GM15510 (cell line): ENCODE measurements around the gene MAP3K9.

Experiments
- POLR2A ChIP-seq: IDR thresholded peaks from 3 replicates; pipeline ENCODE4 v1.6.1; 2011; ENCODE audit warnings: borderline replicate concordance; ENCODE audit not compliant: insufficient read length; ENCODE audit errors: extremely low read depth

The MAP3K9 gene

DNA sequence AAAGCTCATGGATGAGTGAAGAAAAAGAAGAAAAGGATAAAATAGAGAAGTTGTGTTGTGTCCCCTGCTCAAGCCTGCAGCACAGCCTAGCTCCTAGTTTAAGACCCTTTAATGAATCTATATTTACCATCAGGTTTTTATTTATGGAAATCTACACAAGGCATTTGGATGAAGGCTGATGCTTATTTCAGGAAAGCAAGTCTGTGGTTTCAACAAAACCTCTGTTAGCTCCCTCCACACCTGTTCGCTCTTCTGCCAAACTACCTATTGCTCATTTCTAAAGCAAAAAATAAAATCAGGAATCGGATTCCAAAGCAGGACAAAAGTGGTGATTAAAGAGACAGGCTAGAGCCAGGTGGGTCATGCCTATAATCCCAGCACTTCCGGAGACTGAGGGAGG lies 18.9 kb upstream of the MAP3K9 start:
- no peak for TF ChIP-seq POLR2A

DNA sequence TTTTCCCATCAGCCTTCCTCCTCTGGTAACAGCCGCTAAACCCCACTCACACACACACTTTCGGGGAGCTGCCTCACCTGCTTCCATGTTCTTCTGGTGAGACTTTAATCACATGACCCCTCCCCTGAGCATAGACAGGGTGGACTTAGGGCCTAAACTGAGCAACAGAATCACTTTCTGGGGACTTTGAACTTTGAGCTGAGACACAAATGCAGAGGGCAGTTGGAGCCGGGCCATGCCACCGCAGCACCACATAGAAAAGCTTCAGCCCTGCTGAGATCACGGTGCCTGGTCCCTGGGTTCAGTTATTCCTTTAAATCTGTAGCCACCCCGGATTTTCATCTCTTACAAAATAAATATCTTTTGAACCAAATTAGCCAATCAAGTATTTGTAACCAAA lies 18.4 kb upstream of the MAP3K9 start:
- no peak for TF ChIP-seq POLR2A

DNA sequence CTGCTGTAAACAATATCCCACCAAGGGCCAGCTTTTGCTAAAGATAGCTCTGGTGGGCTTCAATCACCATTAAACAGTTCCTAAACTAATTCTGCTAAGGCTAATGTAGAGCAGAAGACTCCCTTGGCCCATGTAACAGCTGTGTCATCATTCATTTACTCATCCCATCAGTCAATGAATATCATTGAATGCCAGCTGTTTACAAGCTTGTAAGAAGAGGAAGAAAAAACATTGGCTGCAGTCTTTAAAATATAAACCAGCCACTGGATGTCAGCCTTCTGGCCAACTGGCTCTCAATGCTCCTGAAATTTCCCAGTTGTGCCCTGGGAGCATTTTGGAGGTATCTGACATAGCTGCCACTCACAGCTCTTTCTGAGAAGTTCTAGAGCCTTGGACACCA lies 18.0 kb upstream of the MAP3K9 start:
- no peak for TF ChIP-seq POLR2A

DNA sequence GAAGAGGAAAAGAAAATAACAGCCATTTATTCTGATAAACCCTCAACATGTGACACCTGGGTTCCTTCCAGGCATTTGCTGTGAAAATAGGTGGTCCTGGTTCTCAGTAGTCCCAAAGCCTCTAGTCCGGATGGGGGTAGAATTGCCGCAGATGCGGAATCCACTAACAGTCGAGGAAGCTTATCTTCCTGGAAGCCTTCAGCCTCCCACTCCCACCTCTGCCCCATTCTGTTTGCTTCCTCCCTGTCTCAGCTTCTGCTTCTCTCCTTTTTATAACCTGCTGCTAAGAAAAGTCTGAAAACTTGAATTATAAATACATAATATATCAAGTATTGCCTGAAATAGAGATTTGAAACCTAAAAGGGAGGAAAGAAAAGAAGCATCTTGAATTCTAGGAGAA lies 14.0 kb upstream of the MAP3K9 start:
- TF ChIP-seq POLR2A, result no peak

DNA sequence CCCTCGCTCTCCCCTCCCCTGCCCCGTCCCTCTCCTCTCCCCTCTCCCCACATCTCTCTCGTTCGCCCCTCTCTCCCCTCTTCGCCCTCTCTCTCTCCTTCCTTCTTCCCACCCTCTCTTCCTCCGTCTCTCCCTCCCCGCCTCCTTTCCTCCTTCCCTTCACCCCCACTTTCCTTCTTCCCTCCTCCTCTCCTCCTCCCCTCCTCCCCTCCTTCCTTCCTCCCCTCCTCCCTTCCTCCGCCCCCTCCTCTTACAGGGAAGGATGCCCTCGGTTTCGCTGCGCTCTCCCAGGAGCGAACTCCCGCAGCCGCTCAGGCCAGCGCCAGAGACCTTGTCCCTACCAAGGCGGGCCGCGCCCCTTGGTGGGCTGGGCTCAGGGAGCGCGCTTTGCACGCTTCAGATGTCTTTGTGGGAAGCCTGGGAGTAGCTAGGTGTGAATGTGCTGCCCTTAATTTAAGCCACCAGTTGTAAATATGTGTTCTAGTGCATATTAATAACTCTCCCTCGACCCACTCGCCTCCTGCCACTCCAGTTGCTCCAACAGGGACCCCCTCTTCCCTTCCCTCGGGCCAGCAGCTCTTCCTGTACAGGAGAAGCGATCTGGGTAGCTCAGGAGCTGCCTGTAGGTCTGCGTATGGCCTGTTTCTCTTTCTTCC lies 13.3 kb upstream of the MAP3K9 start:
- no peak for TF ChIP-seq POLR2A

DNA sequence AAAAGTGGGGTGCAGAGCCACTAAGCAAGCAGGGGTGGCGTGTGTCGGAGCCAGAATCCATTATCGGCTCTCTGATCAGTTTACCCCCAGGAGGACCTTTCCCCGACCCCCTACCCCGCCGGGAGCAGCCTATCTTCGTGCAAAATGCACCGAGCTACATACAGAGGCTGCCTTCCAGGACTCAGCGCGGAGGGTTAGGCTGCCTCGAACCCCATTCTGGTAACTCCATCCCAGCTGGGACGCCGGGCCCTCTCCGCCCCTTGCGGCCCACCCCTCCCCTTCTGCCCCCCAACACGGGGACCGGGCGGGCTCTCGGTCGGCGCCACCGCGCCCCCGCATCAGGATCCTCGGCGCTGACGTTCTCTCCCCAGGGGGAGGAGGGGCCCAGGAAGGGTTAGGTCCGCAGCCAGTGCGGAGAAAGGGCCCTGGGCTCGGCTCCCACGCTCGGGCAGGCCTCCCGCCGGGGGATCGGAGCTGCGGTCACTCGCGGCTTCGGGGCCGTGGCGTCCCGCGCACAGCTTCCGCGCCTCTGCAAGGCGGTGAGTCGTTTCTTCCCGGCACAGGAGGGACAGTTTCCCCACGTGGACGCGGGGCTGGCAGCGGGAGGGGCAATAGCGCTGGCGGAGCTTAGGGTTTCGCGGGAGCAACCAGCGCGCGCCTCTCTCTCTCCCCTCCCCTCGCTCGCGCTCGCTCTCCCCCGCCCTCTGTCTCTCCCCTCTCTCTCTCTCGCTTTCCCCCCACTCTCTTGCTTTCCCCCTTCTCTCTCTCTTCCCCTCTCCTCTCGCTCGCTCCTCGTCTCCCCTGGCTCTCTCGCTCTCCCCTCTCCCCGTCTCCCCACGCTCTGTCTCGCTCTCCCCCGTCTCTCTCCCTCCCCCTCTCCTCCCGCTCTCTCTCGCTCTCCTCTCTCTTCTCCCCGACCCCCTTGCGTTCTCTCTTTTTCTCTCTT lies 12.5 kb upstream of the MAP3K9 start:
- no peak for TF ChIP-seq POLR2A

DNA sequence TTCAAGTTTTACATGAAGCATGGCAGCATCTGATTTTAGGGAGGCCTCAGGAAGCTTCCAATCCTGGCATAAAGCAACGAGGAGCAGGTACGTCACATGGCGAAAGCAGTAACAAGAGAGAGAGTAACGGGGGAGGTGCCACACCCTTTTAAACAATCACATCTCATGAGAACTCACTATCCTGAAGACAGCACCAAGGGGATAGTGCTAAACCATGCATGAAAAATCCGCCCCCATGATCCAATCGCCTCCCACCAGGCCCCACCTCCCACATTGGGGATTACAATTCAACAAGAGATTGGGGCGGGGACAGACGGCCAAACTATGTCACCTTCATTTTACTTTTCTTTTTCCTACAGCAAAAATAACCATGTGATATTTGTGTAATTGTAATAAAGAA lies 7.2 kb upstream of the MAP3K9 start:
- TF ChIP-seq POLR2A, result no peak

DNA sequence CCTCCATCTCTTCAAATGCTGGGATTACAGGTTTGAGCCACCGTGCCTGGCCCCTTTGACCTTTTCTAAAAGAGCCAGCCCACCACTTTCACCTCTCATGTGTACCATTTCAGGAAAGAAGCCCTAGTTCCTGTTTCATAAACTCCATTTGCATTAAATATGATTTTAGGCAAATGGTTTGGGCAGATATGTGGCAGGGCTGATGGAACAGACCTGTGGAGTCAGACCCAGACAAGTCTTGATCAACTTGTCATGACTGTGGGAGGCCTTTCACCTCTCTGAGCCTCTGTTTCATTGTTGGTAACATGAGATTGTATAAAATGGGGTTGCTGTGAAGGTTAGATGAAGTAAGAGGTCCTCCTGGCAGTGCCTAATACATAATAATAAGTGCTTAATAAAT lies 5.2 kb upstream of the MAP3K9 start:
- TF ChIP-seq POLR2A, result no peak

DNA sequence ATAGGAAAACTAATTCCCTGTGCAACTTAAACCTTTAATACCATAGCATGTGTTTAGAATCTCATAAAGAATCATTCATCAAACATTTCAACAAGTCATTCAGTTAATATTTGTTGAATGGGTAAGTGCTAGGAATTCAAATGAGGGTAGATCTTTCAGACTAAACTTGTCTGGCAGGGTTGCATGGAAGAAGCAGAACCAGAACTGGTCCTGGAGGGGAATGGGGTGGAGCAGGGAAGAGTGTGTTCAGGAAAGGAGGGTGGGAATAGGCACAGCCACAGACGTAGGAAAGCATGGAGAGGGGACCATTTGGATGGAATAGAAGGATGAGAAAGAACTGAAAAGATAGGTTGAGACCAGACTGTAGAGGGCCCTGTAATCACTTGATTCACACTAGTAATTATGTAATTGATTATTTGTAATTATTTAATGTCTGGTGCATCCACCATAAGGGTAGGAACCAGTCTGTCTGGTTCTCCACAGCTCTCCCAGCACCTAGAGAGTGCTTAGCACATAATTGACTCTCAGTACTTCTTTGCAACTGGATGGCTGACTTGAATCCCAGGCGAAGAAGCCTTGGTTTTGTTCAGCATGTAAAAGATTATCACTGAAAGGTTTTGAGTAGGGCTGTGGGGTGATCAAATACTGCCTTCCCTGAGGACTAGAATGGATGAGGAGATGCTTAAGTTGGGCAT lies 3.0 kb upstream of the MAP3K9 start:
- TF ChIP-seq POLR2A, result no peak

DNA sequence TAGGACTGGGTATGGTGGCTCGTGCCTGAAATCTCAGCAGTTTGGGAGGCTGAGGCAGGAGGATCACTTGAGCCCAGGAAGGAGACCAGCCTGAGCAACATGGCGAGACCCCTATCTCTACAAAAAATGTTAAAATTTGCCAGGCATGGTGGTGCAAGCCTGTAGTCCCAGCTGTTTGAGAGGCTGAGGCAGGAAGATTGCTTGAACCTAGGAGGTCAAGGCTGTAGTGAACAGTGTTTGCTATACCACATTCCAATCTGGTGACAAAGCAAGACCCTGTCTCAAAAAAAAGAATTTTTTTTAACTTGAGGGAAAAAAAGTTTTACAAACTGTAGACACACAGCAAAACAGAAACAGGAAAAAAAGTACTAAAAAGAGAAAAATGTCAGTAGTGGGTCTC lies 2.3 kb upstream of the MAP3K9 start:
- TF ChIP-seq POLR2A, result no peak

DNA sequence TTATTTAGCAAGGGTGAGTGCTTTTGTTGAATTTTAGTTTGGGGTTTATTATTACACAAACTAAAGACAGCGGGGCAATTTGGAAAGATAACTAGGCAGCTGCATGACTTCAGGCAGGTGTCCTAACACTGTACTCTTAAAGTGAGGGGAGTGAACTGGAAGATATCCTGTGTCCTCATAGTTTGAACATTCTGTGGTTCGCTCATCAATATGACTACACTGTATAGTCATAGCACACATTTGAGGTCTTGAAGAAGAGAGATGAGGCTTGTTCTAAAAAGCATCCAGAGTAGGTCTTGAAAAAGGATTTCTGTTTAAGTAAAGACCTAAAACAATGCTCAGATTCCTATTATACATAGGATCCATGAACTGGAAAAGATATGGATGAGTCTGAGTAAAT lies 1.7 kb upstream of the MAP3K9 start:
- TF ChIP-seq POLR2A, result no peak

DNA sequence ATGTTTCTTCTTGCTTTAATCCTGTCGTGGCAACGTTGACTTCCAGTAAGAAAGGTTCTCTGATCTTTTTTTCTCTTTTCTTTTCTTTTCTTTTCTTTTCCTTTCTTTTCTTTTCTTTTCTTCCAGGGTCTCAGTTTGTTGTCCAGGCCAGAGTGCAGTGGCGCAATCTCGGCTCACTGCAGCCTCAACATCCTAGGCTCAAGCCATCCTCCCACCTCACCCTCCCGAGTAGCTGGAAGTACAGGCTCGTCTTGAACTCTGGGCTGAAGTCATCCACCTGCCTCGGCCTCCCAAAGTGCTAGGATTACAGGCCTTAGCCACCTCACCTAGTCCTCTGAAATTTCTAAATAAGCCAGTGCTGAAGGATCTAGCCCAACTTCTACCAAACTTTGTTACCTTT lies 1.3 kb upstream of the MAP3K9 start:
- TF ChIP-seq POLR2A, result no peak

DNA sequence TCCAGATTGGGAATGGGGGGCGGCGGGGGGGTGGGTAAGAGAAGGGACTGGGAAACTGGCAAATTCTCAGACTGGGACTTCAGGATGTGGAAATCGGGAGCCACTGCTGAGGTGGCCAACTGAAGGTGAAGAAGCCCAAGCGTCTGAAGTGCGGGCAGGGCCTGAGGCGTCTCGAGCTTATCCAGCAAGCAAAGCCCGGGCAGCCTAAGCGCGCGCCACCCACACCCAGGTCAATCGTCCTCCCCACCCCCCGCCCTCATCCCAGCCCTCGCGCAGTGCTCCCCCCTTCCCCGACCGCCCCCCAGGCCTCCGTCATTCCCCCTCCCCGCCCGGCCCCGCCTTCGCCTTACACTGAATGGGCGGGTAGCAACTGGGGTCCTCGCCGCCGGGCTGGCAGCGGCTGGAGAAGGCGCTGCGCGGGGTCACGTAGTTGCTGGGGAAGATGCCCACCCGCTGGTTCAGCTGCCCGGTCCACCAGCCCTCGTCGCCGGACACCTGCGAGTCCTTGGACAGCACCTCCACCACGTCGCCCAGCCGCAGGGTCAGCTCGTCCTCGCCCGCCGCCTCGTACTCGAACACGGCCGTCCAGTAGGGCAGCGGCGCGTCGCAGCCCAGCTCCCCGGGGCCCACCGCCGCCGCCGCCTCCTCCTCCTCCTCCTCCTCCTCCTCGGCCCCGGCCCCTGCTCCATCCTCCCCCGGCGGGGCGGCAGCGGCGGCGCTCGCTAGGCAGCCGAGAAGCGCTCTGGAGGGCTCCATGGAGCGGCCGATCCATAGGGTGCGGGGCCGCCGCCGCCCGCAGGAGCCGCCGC lies 693 bp downstream of the MAP3K9 start:
- TF ChIP-seq POLR2A, result no peak

DNA sequence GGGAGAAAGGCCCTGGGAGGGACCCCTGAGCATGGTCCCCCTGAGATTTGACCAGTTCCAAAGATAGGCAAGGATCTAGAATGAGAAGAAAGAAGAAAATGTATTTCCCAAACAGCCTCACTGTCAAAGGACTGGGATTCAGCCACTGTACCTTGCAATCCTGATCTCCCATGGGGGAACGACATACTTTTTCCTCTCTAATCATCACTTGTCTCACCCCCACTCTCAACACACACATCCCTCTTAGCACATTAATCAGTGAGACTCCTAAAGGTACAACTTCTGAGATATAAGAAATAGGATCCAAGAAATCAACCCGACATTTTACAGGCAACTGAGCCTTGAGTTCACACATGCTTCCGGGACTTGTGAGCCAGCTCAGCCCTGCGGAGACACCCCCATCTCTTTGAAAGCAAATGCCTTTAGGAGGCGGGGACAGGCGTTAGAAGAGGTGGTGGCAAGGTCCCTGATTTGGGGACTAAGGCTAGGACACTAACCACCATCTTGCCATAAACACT lies 1.4 kb downstream of the MAP3K9 start:
- no peak for TF ChIP-seq POLR2A
